ENCODE results near the gene SFT2D1. TPM values are rescaled to one million over a fixed set of nuclear protein-coding genes. Genes with fewer than 3 reads are reported as not detected.

Gene SFT2D1
- total RNA-seq, 1 experiment from 2014 or later: 40.2 TPM

- H3K27ac ChIP-seq (ENCODE audit: insufficient read length, low read depth, low read length): no peak overlapping the region
- H3T11ph ChIP-seq (ENCODE audit: low read length): no peak overlapping the region
- Mint-ChIP-seq H3K4me1 (peaks cover 22 to 25% of the 10 kb centered on the region in 2 experiments), H3K36me3 (ENCODE audit: insufficient read depth in 1 of 3, low read depth in 3 of 3) (peaks cover 14 to 40% (median 19%) of the 10 kb centered on the region in 3 experiments; a peak in 6 of 7 replicates), H3K27ac (no peak overlapping the region), H3K4me3 (no peak overlapping the region), H3K9me3 (no peaks in the 10 kb centered on the region), H3K27me3 (ENCODE audit: low read depth) (no peaks in the 10 kb centered on the region)
- H4K8ac ChIP-seq (replicated peaks; ENCODE audit: insufficient read length, low read depth, low read length): no peak overlapping the region
- H3K27me3 ChIP-seq (ENCODE audit: insufficient read depth, low read length): no peaks in the 10 kb centered on the region
- H2AK5ac ChIP-seq (ENCODE audit: insufficient read length, low read length): no peak overlapping the region
- no peak overlapping the region for H3K56ac ChIP-seq (ENCODE audit: insufficient read length, low read depth, low read length)
- H3K79me1 ChIP-seq (ENCODE audit: insufficient read depth, low read depth, low read length, poor library complexity, severe bottlenecking): peaks cover 29% of the 10 kb centered on the region
- H3K18ac ChIP-seq (ENCODE audit: insufficient read length, low read depth, low read length): no peak overlapping the region
- H2BK12ac ChIP-seq (ENCODE audit: insufficient read length, low read depth, low read length): no peak overlapping the region
- H2AFZ ChIP-seq (ENCODE audit: low read length): no peak overlapping the region
- no peaks in the 10 kb centered on the region for H3K9me3 ChIP-seq (ENCODE audit: control insufficient read depth, low read depth, low read length)
- H3K14ac ChIP-seq (ENCODE audit: insufficient read depth, low read length): no peak overlapping the region
- no peak overlapping the region for H3K4ac ChIP-seq (ENCODE audit: low read depth, low read length)
- TF ChIP-seq CTCF (conservative IDR thresholded peaks at IDR 0.05): no peak
- no peaks in the 10 kb centered on the region for H3K23me2 ChIP-seq (ENCODE audit: insufficient read length, low read depth, low read length, poor library complexity, severe bottlenecking)
- no peak overlapping the region for H2BK120ac ChIP-seq (ENCODE audit: low read depth, low read length, poor library complexity, severe bottlenecking)
- no peaks in the 10 kb centered on the region; the same call in 1 of the 2 replicates for H3K4me1 ChIP-seq (ENCODE audit: insufficient read depth, low read length)
- no CpG with 5 or more reads among the region's 11 CpGs for WGBS (ENCODE audit: extremely low coverage, insufficient read length, low lambda C conversion rate)
- H3K79me2 ChIP-seq (ENCODE audit: insufficient read depth, low read length): peaks cover 48% of the 10 kb centered on the region; the same call in 1 of the 2 replicates
- H4K5ac ChIP-seq (ENCODE audit: insufficient read length, low read depth, low read length): no peak overlapping the region
- no peak overlapping the region for H2BK20ac ChIP-seq (ENCODE audit: low read depth, low read length, poor library complexity, severe bottlenecking)
- no peak overlapping the region for H3K9ac ChIP-seq (ENCODE audit: extremely low read depth, insufficient read length, low read length)
- H3K23ac ChIP-seq (ENCODE audit: insufficient read length, low read depth, low read length): no peak overlapping the region
- H3K4me2 ChIP-seq (ENCODE audit: insufficient read depth, insufficient read length, low read length): no peak overlapping the region
- no peak for DNase-seq
- H2BK5ac ChIP-seq (ENCODE audit: insufficient read length, low read length): no peak overlapping the region
- H4K20me1 ChIP-seq (ENCODE audit: control insufficient read depth, insufficient read depth, insufficient read length): no peaks in the 10 kb centered on the region
- no peak overlapping the region for H4K91ac ChIP-seq (ENCODE audit: insufficient read length, low read depth, low read length)
- H2BK15ac ChIP-seq (ENCODE audit: low read depth, low read length): no peak overlapping the region
Observed at GRCh38 chr6:166335378-166336302, 6.7 kb downstream of the SFT2D1 start.
